Kidney (tissue), 14 donors: ENCODE data around the gene SEMA4A. TPM values are rescaled to one million over a fixed set of nuclear protein-coding genes. Genes with fewer than 3 reads are reported as not detected.
"Not testable (repeated sequence)": the region's sequence is repeated elsewhere in the genome, so short reads cannot be mapped to it uniquely, and the experiment has no call there.

Experiments used
- DNase-seq, 5 donors: peaks; one replicate each; pipeline ENCODE4 v3.0.0-alpha.2; 2013 to 2020
- FAIRE-seq: peaks from 2 replicates; lab custom pipeline; 2012; peaks lifted over from hg19 to GRCh38; lab: Jason Lieb, UNC
- H3K27ac ChIP-seq, 2 donors: one replicate each; pipeline ENCODE4 v1.7.0; 2013; ENCODE audit warnings: low read depth in 2 of 2, low read length in 2 of 2, inconsistent platforms in 1 of 2
- H3K27me3 ChIP-seq: one replicate; pipeline ENCODE4 v1.7.1; 2013; ENCODE audit warnings: low read length, inconsistent platforms; ENCODE audit not compliant: control insufficient read depth, insufficient read depth
- H3K36me3 ChIP-seq, 3 donors: one replicate each; pipeline versions ENCODE4 v1.7.0 to v1.7.1; 2013; ENCODE audit warnings: low read length in 3 of 3, control low read depth in 1 of 3, inconsistent platforms in 1 of 3; ENCODE audit not compliant: insufficient read depth in 3 of 3, control insufficient read depth in 2 of 3
- H3K4me1 ChIP-seq, 3 donors: one replicate each; pipeline versions ENCODE4 v1.7.0 to v1.7.1; 2013; ENCODE audit warnings: low read length in 3 of 3, inconsistent platforms in 1 of 3, low read depth in 1 of 3; ENCODE audit not compliant: control insufficient read depth in 2 of 3, insufficient read depth in 2 of 3
- H3K4me3 ChIP-seq, 3 donors: one replicate each; pipeline versions ENCODE4 v1.7.0 to v1.8.1; 2013; ENCODE audit warnings: low read length in 3 of 3, control low read depth in 1 of 3, inconsistent platforms in 1 of 3
- H3K9ac ChIP-seq, 3 donors: one replicate each; pipeline versions ENCODE4 v1.7.0 to v1.7.1; 2013; ENCODE audit warnings: low read length in 3 of 3, control low read depth in 1 of 3, inconsistent platforms in 1 of 3
- H3K9me3 ChIP-seq, 3 donors: one replicate each; pipeline versions ENCODE4 v1.7.0 to v1.7.1; 2013; ENCODE audit warnings: low read length in 3 of 3, control low read depth in 1 of 3, inconsistent platforms in 1 of 3; ENCODE audit not compliant: control insufficient read depth in 2 of 3, insufficient read depth in 1 of 3
- CTCF ChIP-seq: IDR thresholded peaks from 3 replicates; pipeline ENCODE4 v1.5.1; 2012; ENCODE audit warnings: mild to moderate bottlenecking, moderate library complexity, borderline replicate concordance; ENCODE audit not compliant: insufficient read depth; ENCODE audit errors: extremely low read depth
- intact Hi-C: fragments of 100-400 bp; cut with DNase I; formaldehyde crosslinking; loops from one replicate; pipeline ENCODE4 v1.11.1; 2022
- polyA plus RNA-seq: library from polyadenylated mRNA; stranded (reverse); fragments of 350-450 nt; fragmentation: Illumina TruSeq; extraction: RNeasy Lipid Tissue Mini Kit (QIAGEN cat#74804); gene quantifications from one replicate; pipeline ENCODE4 v1.2.3, GENCODE V29; 2014; ENCODE audit warnings: low read depth, low replicate concordance; ENCODE audit not compliant: insufficient read depth
- total RNA-seq: library from RNA; stranded (reverse); fragmentation: NEBNext Ultra II Directional; extraction: Animal tissue kit (Norgen Biotek cat#: 25700); gene quantifications from one replicate; pipeline ENCODE4 v1.2.1, GENCODE V29; 2021
- donor health status: control.
- donor health status: control.
- donor health status: control.
- donor health status: control.
- donor health status: control.
- donor health status: DM: yes; HTN: yes; CAD: no.
- donor health status: Normal renal cell carcinoma (clear cell type).

Gene SEMA4A
- total and polyA plus RNA-seq, 2 donors from 2014 or later = 16.4 to 45.9 TPM

- DNase-seq, H3K27me3 ChIP-seq, H3K27ac ChIP-seq, H3K4me1 ChIP-seq, FAIRE-seq, H3K9me3 ChIP-seq, H3K9ac ChIP-seq, intact Hi-C loops, H3K36me3 ChIP-seq: not testable (repeated sequence)
- peak overlapping the region in 1 of 3 donors; percentile 59 for H3K4me3 ChIP-seq
Measured at GRCh38 chr1:156186347-156187177, 33.2 kb downstream of the SEMA4A start.

- H3K9me3 ChIP-seq, DNase-seq, H3K9ac ChIP-seq, intact Hi-C loops, H3K4me1 ChIP-seq, H3K27ac ChIP-seq, H3K36me3 ChIP-seq, FAIRE-seq, H3K4me3 ChIP-seq, H3K27me3 ChIP-seq: not testable (repeated sequence)
Measured at GRCh38 chr1:156190265-156190664, 36.9 kb downstream of the SEMA4A start.

- FAIRE-seq = no peak
- H3K36me3 ChIP-seq = peaks cover 0 to 6% (median 0%) of the 10 kb centered on the region in 3 donors
- intact Hi-C loops = no loop called here
Measured at GRCh38 chr1:156191292-156191964, 38.0 kb downstream of the SEMA4A start.

GRCh38 chr1:156193208-156193487, 39.8 kb downstream of the SEMA4A start:
- Histone ChIP-seq H3K4me3 (peak overlapping the region; percentile 88 to 95 (median 93)), H3K9me3 (no peaks in the 10 kb centered on the region), H3K36me3 (peaks cover 3 to 6% (median 3%) of the 10 kb centered on the region in 3 donors), H3K4me1 (peaks cover 0 to 17% (median 14%) of the 10 kb centered on the region in 3 donors), H3K27ac (peak overlapping the region; percentile 52 to 81), H3K27me3 (no peaks in the 10 kb centered on the region), H3K9ac (peak overlapping the region; percentile 56 to 87 (median 78))
- FAIRE-seq = no peak
- peak in 1 of 5 donors; percentile 24 for DNase-seq
- intact Hi-C loops = no loop called here
- TF ChIP-seq CTCF = no peak

More at GRCh38 chr1:156191292-156191964, 38.0 kb downstream of the SEMA4A start:
- Histone ChIP-seq H3K4me3 (no peak overlapping the region), H3K27ac (no peak overlapping the region), H3K27me3 (no peaks in the 10 kb centered on the region), H3K4me1 (peaks cover 0 to 11% (median 8%) of the 10 kb centered on the region in 3 donors), H3K9ac (no peak overlapping the region), H3K9me3 (no peaks in the 10 kb centered on the region)
- DNase-seq = no peak
- TF ChIP-seq CTCF = no peak
